ENCODE results near the gene ZNF117. TPM values are rescaled to one million over a fixed set of nuclear protein-coding genes. Genes with fewer than 3 reads are reported as not detected.

The ZNF117 gene
- total RNA-seq, 3 donors from 2014 or later, result 0.82 to 1.8 (median 1.7) TPM

- H3K4me1 Mint-ChIP-seq (ENCODE audit: low read depth), result peaks cover 39% of the 10 kb centered on the region
- DNase-seq (no peak), ATAC-seq (no peak)
- no peak overlapping the region for H3K4me3 Mint-ChIP-seq
- no peaks in the 10 kb centered on the region for H3K27me3 Mint-ChIP-seq (ENCODE audit: low read depth)
- peaks cover 27% of the 10 kb centered on the region for H3K9me3 Mint-ChIP-seq
- peaks cover 57% of the 10 kb centered on the region for H3K36me3 Mint-ChIP-seq (ENCODE audit: insufficient read depth)
Observed at GRCh38 chr7:65002972-65003585, 12.2 kb upstream of the ZNF117 start.

DNA sequence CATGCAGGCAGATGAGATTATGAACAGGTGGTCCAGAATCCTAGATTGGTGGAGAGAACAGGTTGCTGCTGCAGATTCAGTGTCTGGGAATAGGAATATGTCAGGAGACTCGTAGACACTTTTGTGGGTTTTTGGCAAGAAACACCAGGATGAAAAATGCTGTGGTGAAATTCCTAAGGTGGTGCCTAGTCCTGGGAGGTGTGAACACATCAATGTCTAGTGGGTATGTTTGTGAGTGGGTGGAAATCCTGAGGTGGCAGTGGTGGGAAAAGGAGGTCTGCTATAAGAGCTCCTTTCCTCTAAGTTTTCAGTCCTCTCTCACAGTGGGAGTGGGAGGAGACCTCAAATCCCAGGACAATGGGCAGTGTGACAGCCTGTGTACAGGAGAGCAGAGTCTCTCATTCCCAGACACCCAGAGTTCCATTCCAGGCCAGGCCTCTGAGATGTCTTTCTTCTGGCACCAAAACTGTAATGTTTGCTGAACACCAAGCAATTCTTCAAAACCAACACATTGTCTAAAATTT is 10.5 kb upstream of the ZNF117 start:
- H3K36me3 Mint-ChIP-seq (ENCODE audit: insufficient read depth), result peaks cover 64% of the 10 kb centered on the region
- peaks cover 32% of the 10 kb centered on the region for H3K4me1 Mint-ChIP-seq (ENCODE audit: low read depth)
- peaks cover 41% of the 10 kb centered on the region for H3K9me3 Mint-ChIP-seq
- ATAC-seq, result no peak
- no peaks in the 10 kb centered on the region for H3K27me3 Mint-ChIP-seq (ENCODE audit: low read depth)
- H3K4me3 Mint-ChIP-seq, result no peak overlapping the region
- no peak for DNase-seq

DNA sequence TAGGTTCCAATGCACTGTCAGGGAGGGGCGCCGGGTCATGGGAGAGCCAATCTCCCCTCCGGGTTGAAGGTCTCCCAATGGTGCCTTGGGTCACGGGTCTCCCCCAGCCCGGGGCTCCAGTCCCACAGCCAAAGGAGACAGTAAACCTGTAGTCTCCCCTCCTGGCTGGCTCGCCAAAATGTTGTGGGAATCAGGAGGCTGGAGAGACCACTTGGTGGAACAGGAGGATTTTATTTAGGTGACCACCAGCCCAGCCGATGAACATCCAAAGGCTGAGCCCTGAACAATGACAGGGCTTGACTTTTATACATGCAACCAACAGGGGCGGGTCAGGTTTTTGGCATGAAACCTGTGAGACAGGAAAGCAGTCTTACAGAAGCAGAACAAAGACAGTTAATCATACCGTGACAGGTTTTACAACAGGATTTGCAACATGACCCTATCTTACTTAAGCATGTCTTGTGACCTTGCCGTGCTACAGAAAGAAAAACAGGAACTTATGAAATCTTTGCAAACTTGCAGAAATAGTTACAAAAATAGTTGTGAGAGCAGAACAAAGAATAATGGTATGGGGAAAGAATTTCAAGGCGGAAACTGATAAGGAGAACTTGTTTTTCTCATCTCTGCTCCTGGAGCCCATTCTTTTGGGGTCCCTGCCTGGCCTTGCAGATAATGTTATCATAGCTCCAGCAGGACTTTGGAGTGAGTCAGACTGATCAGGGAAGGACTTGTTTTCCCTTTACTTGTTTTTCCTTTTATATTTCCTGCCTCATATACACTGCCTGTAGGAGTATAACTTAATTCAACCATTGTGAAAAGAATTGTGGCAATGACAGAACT is 8.5 kb upstream of the ZNF117 start:
- DNase-seq (no peak), ATAC-seq (no peak)
- Mint-ChIP-seq H3K36me3 (ENCODE audit: insufficient read depth) (peaks cover 60% of the 10 kb centered on the region), H3K4me1 (ENCODE audit: low read depth) (peaks cover 17% of the 10 kb centered on the region), H3K9me3 (peaks cover 51% of the 10 kb centered on the region), H3K4me3 (no peak overlapping the region), H3K27me3 (ENCODE audit: low read depth) (no peaks in the 10 kb centered on the region)

GRCh38 chr7:64998865-64999164 is 8.0 kb upstream of the ZNF117 start:
- H3K4me1 Mint-ChIP-seq (ENCODE audit: low read depth), result peaks cover 13% of the 10 kb centered on the region
- no peak for ATAC-seq

DNA sequence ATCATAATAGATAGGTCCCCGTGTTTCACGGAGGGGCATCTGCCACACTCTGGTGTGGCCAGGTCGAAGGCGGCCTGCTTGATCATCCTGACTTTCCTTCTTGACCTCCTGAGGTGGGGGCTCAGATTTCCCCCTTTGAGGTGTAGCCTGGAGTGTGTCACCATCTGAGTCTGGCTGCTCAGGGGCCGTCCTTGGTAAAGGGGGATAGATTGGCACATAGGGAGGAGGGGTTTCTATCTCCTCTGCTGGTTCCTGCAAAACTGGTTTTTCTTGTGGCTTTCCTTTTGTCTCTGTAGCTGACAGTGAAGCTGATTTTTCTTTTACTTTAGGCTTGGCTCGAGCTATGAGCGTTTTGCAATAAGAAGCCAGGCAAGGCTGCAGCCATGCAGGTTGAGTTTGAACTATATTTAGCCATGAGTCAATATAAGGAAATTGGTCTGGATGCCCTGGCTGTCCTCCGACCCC is 7.1 kb upstream of the ZNF117 start:
- H3K9me3 Mint-ChIP-seq, result peaks cover 63% of the 10 kb centered on the region
- peaks cover 47% of the 10 kb centered on the region for H3K36me3 Mint-ChIP-seq (ENCODE audit: insufficient read depth)
- no peak overlapping the region for H3K4me3 Mint-ChIP-seq
- DNase-seq (no peak), ATAC-seq (no peak)
- H3K4me1 Mint-ChIP-seq (ENCODE audit: low read depth), result peaks cover 8% of the 10 kb centered on the region
- H3K27me3 Mint-ChIP-seq (ENCODE audit: low read depth), result no peaks in the 10 kb centered on the region

More at GRCh38 chr7:64998865-64999164, 8.0 kb upstream of the ZNF117 start:
- Mint-ChIP-seq H3K4me3 (no peak overlapping the region), H3K9me3 (peaks cover 57% of the 10 kb centered on the region), H3K36me3 (ENCODE audit: insufficient read depth) (peaks cover 55% of the 10 kb centered on the region), H3K27me3 (ENCODE audit: low read depth) (no peaks in the 10 kb centered on the region)
- no peak for DNase-seq

DNA sequence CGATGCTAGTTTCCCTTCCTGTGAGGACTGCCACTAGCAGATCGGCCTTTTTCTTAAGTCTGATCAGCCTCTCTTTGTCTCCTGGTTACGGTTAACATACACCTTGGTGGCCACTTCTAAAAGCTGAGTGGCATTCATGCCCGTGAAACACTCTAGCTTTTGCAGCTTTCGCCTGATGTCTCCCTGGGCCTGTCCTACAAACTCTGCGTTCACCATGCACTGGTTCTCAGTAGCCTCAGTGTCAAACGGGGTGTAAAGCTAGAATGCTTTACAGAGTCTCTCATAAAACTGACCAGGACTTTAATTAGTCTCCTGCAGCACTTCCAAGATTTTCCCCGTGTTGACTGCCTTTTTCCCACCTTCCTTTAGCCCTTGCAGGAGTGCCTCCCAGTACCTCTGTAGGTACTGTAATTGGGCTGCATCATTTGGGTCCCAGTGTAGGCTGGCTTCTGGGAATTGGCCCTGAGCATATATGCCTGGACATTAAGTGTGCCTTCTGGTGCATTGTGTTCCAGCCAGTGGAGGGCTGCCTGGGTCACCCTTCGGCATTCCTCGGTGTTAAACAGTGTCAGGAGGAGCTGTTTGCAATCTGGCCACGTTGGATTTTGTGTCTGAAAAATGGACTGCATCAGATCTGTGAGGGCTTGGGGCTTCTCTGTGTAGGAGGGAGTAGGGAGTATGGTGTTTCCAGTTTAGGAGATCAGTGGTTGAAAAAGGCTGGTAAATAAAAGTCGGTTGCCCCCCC is 6.5 kb upstream of the ZNF117 start:
- H3K4me3 Mint-ChIP-seq, result no peak overlapping the region

DNA sequence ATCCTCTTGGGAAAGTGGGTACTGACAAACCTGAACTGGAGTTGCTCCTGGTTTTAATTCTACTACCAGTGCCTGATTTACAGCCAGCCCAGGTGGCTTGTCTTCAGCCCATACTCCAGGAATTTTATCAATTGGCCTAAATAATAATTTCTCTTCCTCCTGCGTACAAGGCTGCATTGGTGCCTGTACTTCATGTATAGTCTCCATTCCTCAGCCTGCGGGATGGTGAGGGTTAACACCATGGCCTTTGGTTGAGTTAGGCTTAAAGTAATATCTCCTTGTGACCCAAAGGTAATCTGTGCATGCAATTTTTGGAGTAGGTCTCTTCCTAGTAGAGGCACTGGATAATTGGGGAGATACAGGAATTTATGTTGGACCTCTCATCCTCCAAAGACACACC is 5.5 kb upstream of the ZNF117 start:
- DNase-seq (no peak), ATAC-seq (no peak)
- Mint-ChIP-seq H3K9me3 (peaks cover 73% of the 10 kb centered on the region), H3K4me1 (ENCODE audit: low read depth) (peaks cover 2% of the 10 kb centered on the region), H3K36me3 (ENCODE audit: insufficient read depth) (peaks cover 44% of the 10 kb centered on the region), H3K27me3 (ENCODE audit: low read depth) (no peaks in the 10 kb centered on the region), H3K4me3 (no peak overlapping the region)

More for the DNA sequence above, 6.5 kb upstream of the ZNF117 start:
- peaks cover 64% of the 10 kb centered on the region for H3K9me3 Mint-ChIP-seq
- DNase-seq (no peak), ATAC-seq (no peak)
- no peaks in the 10 kb centered on the region for H3K27me3 Mint-ChIP-seq (ENCODE audit: low read depth)
- peaks cover 43% of the 10 kb centered on the region for H3K36me3 Mint-ChIP-seq (ENCODE audit: insufficient read depth)
- peaks cover 4% of the 10 kb centered on the region for H3K4me1 Mint-ChIP-seq (ENCODE audit: low read depth)

DNA sequence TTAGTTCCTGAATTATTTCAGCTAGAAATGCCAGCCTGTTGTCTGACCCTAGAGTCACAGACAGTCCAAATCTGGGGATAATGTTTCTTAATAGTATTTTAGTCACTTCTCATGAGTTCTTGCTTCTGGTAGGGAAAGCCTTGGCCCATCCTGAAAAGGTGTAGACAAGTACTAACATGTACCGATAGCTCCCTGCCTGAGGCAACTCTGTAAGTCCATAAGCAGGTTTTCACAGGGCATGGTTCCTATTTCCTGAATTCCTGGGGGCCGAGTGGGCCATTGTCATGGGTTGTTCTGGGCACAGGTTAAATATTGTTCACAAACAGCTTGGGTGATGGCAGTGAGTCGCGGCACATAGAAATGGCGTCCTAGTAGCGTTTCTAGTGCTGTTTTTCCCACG is 3.1 kb upstream of the ZNF117 start:
- ATAC-seq (no peak), DNase-seq (no peak)
- Mint-ChIP-seq H3K27me3 (ENCODE audit: low read depth) (no peaks in the 10 kb centered on the region), H3K36me3 (ENCODE audit: insufficient read depth) (peaks cover 32% of the 10 kb centered on the region), H3K9me3 (peaks cover 83% of the 10 kb centered on the region), H3K4me1 (ENCODE audit: low read depth) (no peaks in the 10 kb centered on the region), H3K4me3 (no peak overlapping the region)

GRCh38 chr7:64992971-64993370 is 2.1 kb upstream of the ZNF117 start:
- H3K27me3 Mint-ChIP-seq (ENCODE audit: low read depth), result no peaks in the 10 kb centered on the region
- peaks cover 33% of the 10 kb centered on the region for H3K36me3 Mint-ChIP-seq (ENCODE audit: insufficient read depth)
- no peak overlapping the region for H3K4me3 Mint-ChIP-seq
- peaks cover 83% of the 10 kb centered on the region for H3K9me3 Mint-ChIP-seq
- H3K4me1 Mint-ChIP-seq (ENCODE audit: low read depth), result no peaks in the 10 kb centered on the region
- DNase-seq (no peak), ATAC-seq (no peak)

GRCh38 chr7:64990216-64990615 is 620 bp downstream of the ZNF117 start:
- ATAC-seq (no peak), DNase-seq (no peak)
- Mint-ChIP-seq H3K4me3 (no peak overlapping the region), H3K36me3 (ENCODE audit: insufficient read depth) (peaks cover 47% of the 10 kb centered on the region), H3K27me3 (ENCODE audit: low read depth) (no peaks in the 10 kb centered on the region), H3K4me1 (ENCODE audit: low read depth) (no peaks in the 10 kb centered on the region), H3K9me3 (peaks cover 83% of the 10 kb centered on the region)

GRCh38 chr7:64978497-64979203 is 12.2 kb downstream of the ZNF117 start:
- Mint-ChIP-seq H3K4me3 (no peak overlapping the region), H3K4me1 (ENCODE audit: low read depth) (no peaks in the 10 kb centered on the region), H3K36me3 (ENCODE audit: insufficient read depth) (peaks cover 53% of the 10 kb centered on the region), H3K27me3 (ENCODE audit: low read depth) (no peaks in the 10 kb centered on the region), H3K9me3 (peaks cover 67% of the 10 kb centered on the region)
- DNase-seq, result no peak
- no peak for ATAC-seq

GRCh38 chr7:64965594-64965993 is 25.2 kb downstream of the ZNF117 start:
- peaks cover 42% of the 10 kb centered on the region for H3K9me3 Mint-ChIP-seq
- H3K4me1 Mint-ChIP-seq (ENCODE audit: low read depth), result no peaks in the 10 kb centered on the region
- DNase-seq, result no peak
- no peak overlapping the region for H3K4me3 Mint-ChIP-seq
- no peak for ATAC-seq
- no peaks in the 10 kb centered on the region for H3K36me3 Mint-ChIP-seq (ENCODE audit: insufficient read depth)
- H3K27me3 Mint-ChIP-seq (ENCODE audit: low read depth), result no peaks in the 10 kb centered on the region

- H3K4me3 Mint-ChIP-seq, result no peak overlapping the region
- peaks cover 17% of the 10 kb centered on the region for H3K9me3 Mint-ChIP-seq
- ATAC-seq (no peak), DNase-seq (no peak)
- H3K36me3 Mint-ChIP-seq (ENCODE audit: insufficient read depth), result no peaks in the 10 kb centered on the region
- H3K27me3 Mint-ChIP-seq (ENCODE audit: low read depth), result peaks cover 7% of the 10 kb centered on the region
- H3K4me1 Mint-ChIP-seq (ENCODE audit: low read depth), result no peaks in the 10 kb centered on the region
Observed at GRCh38 chr7:64959072-64959747, 31.6 kb downstream of the ZNF117 start.

All from activated T-cell treated with anti-CD3 and anti-CD28 coated beads, Interleukin-2, amount 50 U/mL, for 4 hours (primary cell).